ENCODE results near the gene ADAMTS17.

Gene ADAMTS17

GRCh38 chr15:100158356-100158755 is 183.4 kb downstream of the ADAMTS17 start:
- DNase-seq (ENCODE audit: low read depth): no peak
- TF ChIP-seq MAX (IDR thresholded peaks at IDR 0.05; ENCODE audit: low read depth, low read length) (no peak), MYC (IDR thresholded peaks at IDR 0.05; ENCODE audit: low read depth, low read length) (no peak), POLR2A (IDR thresholded peaks at IDR 0.05; ENCODE audit: extremely low read depth, insufficient read length) (no peak)
- TF ChIP-seq, protein P1, sequence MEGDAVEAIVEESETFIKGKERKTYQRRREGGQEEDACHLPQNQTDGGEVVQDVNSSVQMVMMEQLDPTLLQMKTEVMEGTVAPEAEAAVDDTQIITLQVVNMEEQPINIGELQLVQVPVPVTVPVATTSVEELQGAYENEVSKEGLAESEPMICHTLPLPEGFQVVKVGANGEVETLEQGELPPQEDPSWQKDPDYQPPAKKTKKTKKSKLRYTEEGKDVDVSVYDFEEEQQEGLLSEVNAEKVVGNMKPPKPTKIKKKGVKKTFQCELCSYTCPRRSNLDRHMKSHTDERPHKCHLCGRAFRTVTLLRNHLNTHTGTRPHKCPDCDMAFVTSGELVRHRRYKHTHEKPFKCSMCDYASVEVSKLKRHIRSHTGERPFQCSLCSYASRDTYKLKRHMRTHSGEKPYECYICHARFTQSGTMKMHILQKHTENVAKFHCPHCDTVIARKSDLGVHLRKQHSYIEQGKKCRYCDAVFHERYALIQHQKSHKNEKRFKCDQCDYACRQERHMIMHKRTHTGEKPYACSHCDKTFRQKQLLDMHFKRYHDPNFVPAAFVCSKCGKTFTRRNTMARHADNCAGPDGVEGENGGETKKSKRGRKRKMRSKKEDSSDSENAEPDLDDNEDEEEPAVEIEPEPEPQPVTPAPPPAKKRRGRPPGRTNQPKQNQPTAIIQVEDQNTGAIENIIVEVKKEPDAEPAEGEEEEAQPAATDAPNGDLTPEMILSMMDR (IDR thresholded peaks at IDR 0.05; ENCODE audit: low read depth, low read length): no peak
- H3K4me3 ChIP-seq (ENCODE audit: low read depth, low read length): no peak overlapping the region

DNA sequence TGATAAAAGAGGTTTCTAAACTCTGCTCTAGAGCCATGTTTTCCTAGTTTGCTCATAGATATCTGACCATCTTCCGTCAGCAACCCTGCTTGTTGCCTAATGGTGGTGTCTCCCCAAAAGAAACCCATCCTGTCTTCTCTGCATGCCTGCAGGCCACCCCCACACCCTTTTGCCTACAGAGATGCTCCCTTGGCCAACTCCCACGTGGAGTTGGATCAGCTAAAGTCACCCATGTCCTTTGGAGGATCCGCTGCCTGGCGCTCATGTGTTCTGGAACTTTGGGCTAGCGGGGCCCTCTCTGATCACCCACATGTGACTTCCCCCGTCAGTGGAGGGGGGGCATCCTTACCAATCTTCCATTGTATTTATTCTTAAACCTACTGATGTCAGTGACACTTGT is 185.6 kb downstream of the ADAMTS17 start:
- no peak for DNase-seq (ENCODE audit: low read depth)
- no peak for TF ChIP-seq MYC (IDR thresholded peaks at IDR 0.05; ENCODE audit: low read depth, low read length)
- TF ChIP-seq MAX (IDR thresholded peaks at IDR 0.05; ENCODE audit: low read depth, low read length): no peak
- TF ChIP-seq POLR2A (IDR thresholded peaks at IDR 0.05; ENCODE audit: extremely low read depth, insufficient read length): no peak
- TF ChIP-seq, protein P1 (IDR thresholded peaks at IDR 0.05; ENCODE audit: low read depth, low read length): no peak
- H3K4me3 ChIP-seq (ENCODE audit: low read depth, low read length): no peak overlapping the region

DNA sequence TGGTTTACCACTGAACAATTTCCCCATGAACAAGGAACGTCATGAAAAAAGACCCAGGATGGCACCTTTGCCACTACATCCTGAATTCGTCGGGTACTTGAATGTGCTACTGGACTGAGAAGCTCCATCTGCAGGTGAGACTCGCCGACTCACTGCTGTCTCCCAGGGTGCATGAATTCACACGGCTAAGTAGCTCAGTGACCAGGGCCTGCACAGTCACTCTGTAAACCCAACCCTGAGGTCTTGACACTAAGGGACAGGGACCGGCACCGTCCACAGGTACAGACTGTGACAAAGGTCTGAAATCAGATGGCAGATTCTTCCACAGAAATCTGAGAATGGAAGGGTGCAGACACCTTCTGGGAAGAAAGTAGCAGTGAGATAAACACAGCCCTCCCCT is 187.4 kb downstream of the ADAMTS17 start:
- no peak for DNase-seq (ENCODE audit: low read depth)
- no peak overlapping the region for H3K4me3 ChIP-seq (ENCODE audit: low read depth, low read length)
- TF ChIP-seq MYC (IDR thresholded peaks at IDR 0.05; ENCODE audit: low read depth, low read length): no peak
- no peak for TF ChIP-seq MAX (IDR thresholded peaks at IDR 0.05; ENCODE audit: low read depth, low read length)
- no peak for TF ChIP-seq POLR2A (IDR thresholded peaks at IDR 0.05; ENCODE audit: extremely low read depth, insufficient read length)
- TF ChIP-seq, protein P1 (IDR thresholded peaks at IDR 0.05; ENCODE audit: low read depth, low read length): no peak

GRCh38 chr15:100152463-100152862 is 189.3 kb downstream of the ADAMTS17 start:
- no peak overlapping the region for H3K4me3 ChIP-seq (ENCODE audit: low read depth, low read length)
- no peak for DNase-seq (ENCODE audit: low read depth)
- TF ChIP-seq MAX (IDR thresholded peaks at IDR 0.05; ENCODE audit: low read depth, low read length): no peak
- TF ChIP-seq MYC (IDR thresholded peaks at IDR 0.05; ENCODE audit: low read depth, low read length): no peak
- TF ChIP-seq, protein P1 (IDR thresholded peaks at IDR 0.05; ENCODE audit: low read depth, low read length): no peak
- TF ChIP-seq POLR2A (IDR thresholded peaks at IDR 0.05; ENCODE audit: extremely low read depth, insufficient read length): no peak

DNA sequence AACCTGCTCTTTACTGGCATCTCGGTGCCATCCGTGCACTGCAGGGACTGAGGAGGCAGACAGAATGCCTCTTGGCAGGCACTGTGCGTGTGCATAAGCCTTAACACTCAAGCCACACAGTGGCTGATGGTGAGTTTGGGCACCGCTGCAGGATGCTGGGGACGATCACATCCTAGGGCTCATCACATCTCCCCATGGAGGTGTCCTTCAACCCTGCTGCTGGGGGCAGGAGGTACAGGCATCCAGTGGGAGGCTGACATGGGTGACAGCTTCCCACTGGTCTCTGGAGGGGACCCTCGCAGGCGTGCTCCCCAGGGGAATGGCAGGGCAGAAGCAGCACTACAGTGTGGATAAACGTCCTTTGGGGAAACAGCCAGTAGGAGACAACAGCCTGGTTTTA is 190.9 kb downstream of the ADAMTS17 start:
- TF ChIP-seq POLR2A (IDR thresholded peaks at IDR 0.05; ENCODE audit: extremely low read depth, insufficient read length) (no peak), MAX (IDR thresholded peaks at IDR 0.05; ENCODE audit: low read depth, low read length) (no peak)
- TF ChIP-seq, protein P1 (IDR thresholded peaks at IDR 0.05; ENCODE audit: low read depth, low read length): no peak

DNA sequence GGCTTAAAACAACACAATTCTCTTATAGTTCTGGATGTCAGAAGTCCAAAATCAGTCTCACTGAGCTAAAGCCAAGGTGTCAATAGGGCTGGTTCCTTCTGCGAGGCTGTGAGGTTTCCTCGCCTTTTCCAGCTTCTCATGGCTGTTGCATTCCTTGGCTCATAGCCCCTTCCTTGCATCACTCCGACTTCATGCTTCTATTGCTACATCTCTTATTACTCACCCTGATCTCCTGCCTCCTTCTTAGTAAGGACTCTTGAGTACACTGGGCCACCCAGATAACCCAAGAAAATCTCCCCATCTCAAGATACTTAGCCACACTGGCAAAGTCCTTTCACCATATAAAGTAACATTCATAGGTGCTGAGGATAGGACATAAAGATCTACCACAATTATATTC is 193.9 kb downstream of the ADAMTS17 start:
- no peak overlapping the region for H3K4me3 ChIP-seq (ENCODE audit: low read depth, low read length)
- DNase-seq (ENCODE audit: low read depth): no peak
- TF ChIP-seq, protein P1 (IDR thresholded peaks at IDR 0.05; ENCODE audit: low read depth, low read length): no peak
- no peak for TF ChIP-seq POLR2A (IDR thresholded peaks at IDR 0.05; ENCODE audit: extremely low read depth, insufficient read length)
- no peak for TF ChIP-seq MAX (IDR thresholded peaks at IDR 0.05; ENCODE audit: low read depth, low read length)
- TF ChIP-seq MYC (IDR thresholded peaks at IDR 0.05; ENCODE audit: low read depth, low read length): no peak

More for the DNA sequence above, 190.9 kb downstream of the ADAMTS17 start:
- DNase-seq (ENCODE audit: low read depth): no peak
- H3K4me3 ChIP-seq (ENCODE audit: low read depth, low read length): no peak overlapping the region
